HG03558 (cell line): ENCODE data around the gene ADISSP.
"Not testable (repeated sequence)": the region's sequence is repeated elsewhere in the genome, so short reads cannot be mapped to it uniquely, and the experiment has no call there.

ENCODE experiments used
- ATAC-seq: cut with Tn5 transposase; IDR thresholded peaks from one replicate; pipeline ENCODE4 v1.9.1; 2021; ENCODE audit warnings: moderate number of reproducible peaks; ENCODE audit not compliant: unreplicated experiment; ENCODE audit errors: extremely low read depth

ADISSP gene

DNA sequence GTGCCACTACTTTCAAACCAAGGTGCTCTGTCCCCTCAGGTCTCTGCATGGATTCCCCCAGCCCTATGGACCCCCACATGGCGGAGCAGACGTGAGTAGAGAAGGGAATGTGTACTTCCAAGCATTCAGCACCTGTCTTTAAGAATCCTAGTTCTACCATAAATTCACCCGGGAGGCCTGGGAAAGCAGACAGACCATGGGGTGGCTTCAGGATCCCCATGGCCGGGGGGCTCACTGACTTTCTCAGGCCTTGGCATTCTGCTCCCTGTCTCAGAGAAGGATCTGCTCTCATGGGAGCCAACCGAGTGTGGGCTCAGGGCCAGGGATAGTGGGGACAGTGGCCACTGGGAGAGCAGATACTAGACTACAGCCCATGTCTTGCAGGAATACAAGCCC, 30.8 kb upstream of the ADISSP start:
- ATAC-seq: no peak

DNA sequence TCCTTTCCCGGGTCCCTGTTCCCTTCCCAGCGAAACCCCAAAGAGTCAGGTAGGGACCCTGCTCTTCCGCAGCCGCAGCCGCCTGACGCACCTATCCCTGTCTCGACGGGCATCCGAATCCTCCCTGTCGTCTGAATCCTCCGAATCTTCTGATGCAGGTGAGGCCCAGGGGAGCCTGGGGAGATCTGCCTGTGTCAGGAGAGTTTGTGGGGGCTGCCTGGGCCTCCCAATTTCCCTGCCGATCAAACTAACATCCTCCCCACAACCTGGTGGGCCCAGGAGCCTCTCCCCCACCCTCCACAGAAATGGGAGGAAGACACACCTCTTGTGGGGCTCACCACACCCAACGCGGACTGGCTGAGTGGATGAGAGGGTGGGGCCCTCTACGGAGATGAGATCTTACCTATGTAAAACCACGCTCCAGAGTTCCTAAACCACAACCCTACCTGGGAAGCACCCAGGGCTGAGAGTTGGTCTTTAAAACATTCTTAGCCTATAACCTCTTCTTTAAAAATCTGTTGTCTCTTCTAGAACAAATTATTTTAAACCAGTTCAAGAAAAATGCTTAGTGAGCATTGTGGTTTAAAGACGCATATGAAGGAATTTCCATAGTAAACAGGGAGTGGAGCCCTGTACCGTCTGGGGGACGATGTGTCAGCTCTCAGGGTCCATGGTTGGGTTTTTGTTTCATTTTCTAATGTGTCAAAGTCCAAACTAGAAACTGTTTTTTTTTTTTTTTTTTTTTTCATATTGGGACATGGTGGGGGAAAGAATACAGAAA, 30.2 kb upstream of the ADISSP start:
- ATAC-seq: no peak

DNA sequence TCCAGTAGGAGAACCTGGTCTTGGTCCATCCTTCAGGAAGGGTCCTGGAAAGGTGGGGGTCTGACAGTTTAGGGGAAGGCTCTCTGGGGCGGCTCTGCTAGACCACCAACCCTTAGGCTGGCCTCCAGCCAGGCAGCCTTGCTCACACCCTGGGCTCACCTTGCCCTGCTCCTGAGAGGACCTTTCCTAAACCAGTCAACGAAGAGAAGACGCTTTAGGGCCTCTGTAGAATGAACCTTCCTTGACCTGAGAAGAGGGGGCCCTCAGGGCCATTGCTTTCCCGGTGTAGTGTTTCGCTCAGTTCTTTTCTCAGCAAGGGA, 29.6 kb upstream of the ADISSP start:
- no peak for ATAC-seq

DNA sequence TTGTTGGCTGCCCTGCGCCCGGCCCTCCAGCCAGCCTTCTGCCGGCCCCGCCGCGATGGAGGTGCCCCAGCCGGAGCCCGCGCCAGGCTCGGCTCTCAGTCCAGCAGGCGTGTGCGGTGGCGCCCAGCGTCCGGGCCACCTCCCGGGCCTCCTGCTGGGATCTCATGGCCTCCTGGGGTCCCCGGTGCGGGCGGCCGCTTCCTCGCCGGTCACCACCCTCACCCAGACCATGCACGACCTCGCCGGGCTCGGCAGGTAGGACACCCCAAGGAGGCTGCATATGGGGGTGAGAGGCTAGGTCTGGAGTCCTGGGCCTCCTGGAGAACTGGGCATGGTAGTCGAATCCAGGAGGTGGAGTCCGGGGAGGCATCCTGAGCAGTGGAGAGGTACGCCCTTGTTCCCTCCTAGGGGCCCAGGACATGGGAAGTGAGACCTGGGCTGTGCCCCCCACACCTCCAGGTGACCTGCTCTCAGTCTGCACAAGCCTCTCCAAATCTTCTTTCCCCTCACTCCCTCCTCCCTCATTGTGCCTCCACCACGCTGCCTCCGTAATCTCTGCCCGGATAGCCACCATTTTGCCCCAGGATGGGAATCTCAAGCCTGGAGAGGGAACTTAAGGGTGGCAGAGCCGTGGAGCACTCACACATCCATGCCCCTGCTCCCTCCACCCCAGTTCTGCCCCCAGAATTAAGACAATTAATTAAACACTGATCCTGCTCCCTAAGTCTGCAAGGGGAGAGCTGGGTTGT, 29.1 kb upstream of the ADISSP start:
- no peak for ATAC-seq

DNA sequence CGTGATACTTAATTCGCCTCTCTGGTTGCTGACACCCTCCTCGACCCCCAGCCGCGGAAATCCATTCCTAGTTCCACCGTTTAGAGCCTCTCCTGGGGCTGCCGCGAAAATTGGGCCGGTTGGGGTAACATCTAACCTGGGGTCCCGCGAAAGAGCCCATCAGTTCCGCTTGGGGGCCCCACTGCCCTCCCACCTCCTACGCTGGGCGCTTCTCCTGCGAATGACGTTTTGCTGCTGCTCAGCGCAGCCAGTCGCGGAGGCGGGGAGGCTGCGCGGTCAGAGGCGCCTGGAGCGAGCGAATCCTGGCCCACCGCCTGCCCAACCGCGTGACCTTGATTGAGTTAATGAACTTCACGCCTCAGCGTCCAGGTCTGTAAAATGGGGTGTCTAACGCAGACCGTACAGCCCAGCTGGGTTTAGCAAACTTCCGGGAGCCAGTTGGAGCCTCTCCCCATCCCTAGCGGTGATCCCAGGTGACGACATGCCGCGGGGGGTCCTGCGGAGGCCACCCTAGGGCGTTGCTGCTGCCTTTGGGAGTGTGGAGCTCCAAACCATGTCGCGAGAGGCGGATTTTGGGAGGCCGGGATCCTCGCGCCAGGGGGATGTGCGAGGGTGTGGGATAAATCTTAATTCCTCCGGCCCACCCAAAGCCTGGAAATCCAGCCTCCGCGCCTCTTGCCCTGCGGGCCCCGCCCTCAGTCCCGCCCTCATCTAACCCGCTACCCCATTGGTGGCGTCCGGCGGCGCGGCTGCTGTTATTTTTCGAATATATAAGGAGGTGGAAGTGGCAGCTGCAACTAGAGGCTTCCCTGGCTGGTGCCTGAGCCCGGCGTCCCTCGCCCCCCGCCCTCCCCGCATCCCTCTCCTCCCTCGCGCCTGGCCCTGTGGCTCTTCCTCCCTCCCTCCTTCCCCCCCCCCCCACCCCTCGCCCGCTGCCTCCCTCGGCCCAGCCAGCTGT, 28.2 kb upstream of the ADISSP start, which contains the start of gene CDC25B:
CDC25B (plus strand) TSS at position 800 of the 958 bp plus-strand sequence. CDS start 222 bp downstream, outside the sequence.
- peak; percentile 37 for ATAC-seq

DNA sequence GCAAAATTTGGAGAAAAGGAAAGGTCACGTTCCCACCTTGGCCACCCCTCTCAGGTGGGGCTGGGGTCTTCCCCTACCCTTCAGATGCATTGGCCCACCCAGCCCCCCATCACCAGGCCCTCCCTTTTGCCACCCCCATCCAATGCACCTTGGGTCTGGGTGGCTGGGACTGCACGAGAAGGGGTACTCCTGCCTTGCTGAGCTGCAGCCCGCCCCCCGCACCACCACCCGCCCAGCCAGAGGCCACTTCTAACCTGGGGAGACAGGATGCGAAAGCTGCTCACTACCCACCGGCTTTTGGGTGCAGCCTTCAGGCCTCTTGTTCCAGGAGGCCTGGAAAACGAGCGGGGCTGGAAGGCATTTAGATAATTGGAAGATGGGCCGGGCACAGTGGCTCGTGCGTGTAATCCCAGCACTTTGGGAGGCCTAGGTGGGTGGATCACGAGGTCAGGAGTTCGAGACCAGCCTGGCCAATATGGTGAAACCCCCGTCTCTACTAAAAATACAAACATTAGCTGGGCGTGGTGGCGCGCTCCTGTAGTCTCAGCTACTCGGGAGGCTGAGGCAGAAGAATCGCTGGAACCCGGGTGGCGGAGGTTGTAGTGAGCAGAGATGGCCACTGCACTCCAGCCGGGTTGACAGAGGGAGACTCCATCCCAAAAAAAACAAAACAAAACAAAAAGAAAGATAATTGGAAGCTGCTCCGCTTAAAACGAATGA, 27.3 kb upstream of the ADISSP start:
- ATAC-seq: no peak

DNA sequence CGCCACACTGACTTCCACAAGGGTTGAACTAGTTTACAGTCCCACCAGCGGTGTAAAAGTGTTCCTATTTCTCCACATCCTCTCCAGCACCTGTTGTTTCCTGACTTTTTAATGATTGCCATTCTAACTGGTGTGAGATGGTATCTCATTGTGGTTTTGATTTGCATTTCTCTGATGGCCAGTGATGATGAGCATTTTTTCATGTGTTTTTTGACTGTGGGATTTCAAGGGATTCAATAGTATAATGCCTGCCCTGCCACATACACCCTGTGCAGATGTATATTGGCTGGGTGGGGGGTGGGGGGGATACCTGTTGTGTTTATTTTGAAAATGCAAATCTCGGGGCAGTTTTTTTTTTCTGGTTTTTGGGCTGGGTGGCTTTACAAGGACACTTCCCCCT, 26.6 kb upstream of the ADISSP start:
- not testable (repeated sequence) for ATAC-seq

DNA sequence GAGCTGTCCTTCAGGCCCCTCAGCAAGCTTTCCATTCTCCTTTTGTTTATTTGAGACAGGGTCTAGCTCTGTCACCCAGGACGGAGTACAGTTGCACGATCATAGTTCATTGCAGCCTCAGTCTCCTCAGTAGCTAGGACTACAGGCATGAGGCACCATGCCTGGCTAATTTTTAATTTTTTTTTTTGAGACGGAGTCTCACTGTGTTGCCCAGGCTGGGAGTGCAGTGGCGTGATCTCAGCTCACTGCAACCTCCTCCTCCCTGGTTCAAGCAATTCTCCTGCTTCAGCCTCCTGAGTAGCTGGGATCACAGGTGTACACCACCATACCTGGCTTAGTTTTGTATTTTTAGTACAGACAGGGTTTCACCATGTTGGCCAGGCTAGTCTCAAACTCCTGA, 21.6 kb upstream of the ADISSP start:
- not testable (repeated sequence) for ATAC-seq

DNA sequence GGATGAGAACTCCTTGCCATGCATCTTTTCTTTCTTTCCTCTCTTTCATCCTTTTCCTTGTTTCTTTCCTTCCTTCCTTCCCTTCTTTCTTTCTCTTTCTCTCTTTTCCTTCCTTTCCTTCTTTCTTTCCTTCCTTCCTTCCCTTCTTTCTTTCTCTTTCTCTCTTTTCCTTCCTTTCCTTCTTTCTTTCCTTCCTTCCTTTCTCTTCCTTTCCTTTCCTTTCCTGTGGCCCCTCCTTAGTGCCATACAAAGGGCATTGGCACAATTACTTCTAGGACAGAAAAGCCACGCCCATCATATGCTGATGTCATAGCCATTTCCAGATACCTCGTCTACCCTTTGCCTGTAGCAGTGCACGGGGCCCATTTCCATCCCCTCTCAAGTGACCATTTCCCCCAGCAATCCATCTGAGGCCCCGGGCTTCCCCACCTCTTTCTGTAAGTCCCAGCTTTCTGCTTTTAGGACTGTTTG, 21.2 kb upstream of the ADISSP start:
- no peak for ATAC-seq

DNA sequence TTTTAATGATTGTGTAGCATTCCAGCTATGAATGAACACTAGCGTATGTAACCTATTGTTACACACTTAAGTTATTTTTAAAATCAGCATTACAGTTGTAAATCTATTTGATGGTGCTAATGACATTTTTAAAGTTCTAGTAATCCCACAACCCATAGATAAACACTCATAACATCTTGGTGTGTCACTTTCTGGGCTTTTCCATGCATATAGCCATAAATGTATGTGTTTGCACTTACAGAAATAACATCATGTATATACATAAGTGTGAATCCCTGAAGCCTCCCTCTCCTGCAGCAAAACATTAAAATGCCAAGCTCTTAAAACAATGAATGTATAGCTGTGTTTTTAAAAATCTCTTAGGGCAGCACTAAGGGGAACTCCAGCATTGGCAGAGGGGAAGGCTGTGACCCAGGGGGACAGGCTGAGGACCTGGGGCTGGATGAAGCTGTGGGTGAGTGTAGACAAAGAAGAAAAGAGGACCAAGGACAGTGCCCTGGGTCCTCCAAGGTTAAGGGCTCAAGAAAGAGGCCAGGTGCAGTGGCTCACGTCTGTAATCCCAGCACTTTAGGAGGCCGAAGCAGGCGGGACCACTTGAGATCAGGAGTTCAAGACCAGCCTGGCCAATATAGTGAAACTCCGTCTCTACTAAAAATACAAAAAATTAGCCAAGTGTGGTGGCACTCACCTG, 19.9 kb upstream of the ADISSP start:
- no peak for ATAC-seq

DNA sequence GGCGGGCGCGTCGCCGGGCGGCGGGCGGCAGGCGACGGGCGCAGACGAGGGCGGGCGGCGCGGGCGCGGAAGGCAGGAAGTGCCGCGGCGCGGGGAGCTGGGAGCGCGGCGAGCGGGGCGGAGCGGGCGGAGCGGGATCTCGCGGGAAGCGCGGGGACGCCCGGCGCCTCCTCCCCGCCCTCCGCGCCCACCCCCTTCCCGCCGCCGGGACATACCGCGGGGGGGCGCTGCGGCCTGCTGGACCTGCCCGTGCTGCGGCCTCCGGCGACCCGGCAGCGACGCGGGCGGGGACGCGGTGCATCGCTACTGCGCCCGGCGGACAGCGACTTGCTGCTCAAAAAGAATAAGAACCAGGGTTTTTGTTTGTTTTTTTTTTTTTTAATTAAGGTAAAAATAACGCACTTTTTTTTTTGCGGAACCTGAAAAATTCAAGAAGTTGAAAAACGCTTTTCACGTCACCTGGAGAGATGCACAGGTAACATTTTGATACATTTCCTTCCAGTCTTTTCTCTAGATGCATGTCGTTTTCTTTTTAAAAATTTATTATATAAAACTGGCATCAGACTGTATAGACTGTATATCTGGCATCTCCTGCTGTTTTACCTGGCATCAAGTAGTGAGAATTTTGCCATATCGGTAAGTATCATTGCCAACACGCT, 19.2 kb upstream of the ADISSP start, which contains the start of gene CENPB:
CENPB (minus strand) TSS at position 76 of the 659 bp plus-strand sequence. CDS start 257 bp downstream, outside the sequence.
- peak; percentile 50 for ATAC-seq

DNA sequence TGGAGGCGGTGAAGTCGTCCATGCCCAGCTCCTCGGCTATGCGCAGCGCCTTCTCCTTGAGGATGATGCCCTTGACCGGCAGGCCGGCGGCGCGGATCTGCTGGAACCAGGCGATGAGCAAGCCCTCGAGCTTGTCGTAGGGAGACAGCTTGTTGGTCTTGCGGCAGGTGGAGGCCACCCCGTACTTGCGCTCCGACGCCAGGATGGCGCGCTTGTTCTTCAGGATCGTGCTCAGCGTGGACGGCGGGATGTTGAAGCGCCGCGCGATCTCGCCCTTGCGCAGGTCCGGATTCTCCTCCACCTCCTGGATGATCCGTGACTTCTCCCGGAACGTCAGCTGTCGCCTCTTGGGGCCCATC, 18.6 kb upstream of the ADISSP start:
- ATAC-seq: no peak

DNA sequence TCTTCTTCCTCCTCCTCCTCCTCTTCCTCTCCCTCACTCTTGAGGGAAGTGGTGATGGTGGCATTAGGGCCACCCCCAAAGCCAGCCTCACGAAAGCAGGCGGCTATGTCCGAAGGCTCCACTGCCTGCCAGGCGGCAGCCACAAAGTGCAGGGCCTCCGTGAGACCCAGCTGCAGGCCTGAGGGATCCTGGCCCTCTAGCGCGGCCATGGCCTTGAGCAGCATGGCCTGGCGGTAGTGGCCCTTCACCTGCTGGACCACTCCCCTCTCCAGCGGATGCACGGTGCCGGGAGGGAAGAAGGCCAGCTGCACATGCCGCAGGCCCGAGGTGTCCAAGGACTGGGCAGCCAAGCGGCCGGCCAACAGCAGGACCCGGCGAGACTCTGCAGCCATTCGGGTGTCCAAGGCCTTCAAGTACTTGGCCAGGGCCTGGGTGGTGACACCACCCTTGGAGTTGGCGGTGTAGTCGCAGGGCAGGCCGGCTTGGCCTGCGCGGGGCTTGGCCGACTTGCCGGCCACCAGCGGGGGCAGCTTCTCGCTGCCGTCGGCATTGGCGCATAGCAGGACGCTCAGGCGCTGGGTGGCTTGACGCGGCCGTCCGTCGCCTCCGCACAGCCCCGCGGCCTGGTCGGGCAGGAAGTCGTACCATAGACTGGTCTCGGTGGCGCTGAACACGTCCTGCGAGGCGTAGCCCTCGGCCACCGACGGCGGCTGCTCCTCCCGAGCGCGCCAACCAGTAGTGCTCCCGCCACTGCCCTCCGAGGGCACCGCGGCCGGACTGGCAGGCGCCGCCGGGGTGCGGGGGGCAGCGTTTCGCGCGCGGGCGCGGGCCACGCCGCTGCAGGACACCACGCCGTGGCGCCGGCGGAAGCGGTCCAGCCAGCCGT, 17.9 kb upstream of the ADISSP start:
- no peak for ATAC-seq

DNA sequence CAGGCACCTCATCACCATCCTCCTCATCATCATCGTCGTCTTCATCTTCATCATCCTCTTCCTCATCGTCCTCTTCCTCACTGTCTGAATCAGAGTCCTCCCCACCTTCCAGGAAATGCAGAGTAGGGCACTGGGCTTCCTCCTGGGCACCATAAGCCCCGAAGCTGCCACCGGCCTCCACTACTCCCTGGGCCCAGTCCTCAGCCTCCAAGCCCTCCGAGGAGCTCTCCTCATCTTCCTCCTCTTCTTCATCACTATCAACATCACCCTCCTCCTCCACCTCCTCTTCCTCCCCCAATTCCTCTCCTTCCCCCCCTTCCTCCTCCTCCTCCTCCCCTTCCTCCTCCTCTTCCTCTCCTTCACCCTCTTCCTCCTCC, 17.3 kb upstream of the ADISSP start:
- ATAC-seq: no peak

DNA sequence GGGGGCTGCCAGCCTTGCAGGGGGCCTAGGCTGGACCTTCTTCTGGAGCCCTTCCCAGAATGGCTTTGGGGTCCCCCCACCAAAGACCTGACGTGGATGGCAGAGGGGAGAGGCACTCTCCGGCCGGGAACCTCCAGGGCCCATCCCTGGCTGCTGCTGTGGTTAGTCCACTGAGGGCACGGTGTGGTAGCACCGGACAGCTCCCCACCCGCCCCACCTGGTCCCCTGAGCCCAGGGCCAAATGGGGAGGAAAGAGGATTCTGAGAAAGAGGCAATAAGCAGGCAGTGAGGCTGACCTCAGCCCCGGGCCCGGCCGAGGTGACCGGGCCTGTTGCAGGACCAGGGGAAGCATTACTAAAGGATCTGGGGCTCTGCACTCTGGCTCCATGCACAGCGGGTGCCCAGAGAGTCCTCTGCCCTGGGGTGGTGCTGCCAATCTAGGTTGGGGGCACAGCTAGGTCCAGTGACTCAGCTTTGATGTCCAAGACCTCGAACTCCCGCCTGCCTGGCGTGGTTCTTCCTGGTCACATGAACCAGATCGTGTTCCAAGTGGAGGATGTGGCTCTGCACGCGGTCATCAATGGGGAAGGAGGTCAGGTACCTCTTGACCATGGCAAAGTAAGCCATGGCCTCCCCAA, 16.8 kb upstream of the ADISSP start:
- ATAC-seq: no peak

DNA sequence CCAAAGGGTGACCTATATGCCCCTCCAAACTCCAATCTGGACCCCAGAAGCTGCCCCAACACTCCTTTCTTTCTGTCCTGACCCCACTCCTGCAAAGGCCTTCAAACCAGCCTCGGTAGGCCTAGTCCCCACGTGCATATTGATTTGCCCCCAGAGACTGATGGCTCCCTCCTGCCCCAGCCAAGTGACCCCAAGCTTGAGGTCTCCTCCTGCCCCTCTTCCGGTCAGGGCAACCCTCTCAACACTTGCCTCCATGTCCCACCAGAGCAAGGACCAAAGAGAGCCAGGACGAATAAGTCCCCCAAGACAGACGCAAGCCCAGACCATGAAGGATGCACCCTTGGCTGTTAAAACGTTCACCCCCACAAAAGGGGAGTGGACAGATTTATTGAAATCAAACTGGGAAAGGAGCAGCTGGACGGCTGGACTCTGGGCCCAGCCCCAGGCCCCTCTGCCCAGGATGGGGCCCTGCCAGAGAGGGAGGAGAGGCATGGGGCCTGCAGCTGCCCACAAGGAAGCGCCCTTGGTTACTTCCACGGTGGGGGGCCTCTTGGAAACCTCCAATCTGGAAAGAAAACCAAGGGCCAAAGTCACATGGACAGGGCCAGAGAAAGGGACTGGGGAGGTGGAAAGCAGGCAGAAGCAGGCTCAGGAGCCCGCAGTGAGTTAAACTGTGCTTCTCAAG, 16.1 kb upstream of the ADISSP start:
- ATAC-seq: no peak

DNA sequence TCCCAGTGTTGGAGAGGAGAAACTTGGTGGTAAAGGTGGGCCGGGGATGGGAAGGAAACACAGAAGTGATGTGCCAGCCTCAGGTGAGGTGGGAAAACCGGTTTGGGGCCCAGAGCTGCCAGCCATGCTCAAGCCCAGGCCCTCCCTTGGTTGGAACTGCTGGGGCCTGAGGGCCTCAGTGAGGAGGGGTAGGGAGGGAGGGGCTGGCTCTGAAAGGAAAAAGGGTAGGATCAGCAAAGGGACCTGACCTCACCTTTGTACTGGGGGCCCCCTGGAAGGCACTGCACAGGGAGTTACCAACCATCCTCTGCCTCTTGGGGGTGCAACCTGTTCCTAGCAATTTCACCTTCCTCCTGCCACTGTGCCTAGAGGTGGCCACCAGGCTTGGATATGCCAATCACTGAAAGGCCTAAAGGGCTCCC, 15.5 kb upstream of the ADISSP start:
- ATAC-seq: no peak
